ENCODE results near the gene MCCD1. TPM values are rescaled to one million over a fixed set of nuclear protein-coding genes. Genes with fewer than 3 reads are reported as not detected.
A peak's percentile ranks its signal among the peaks of the same experiment; 100 is the strongest.

The MCCD1 gene
- total and polyA plus RNA-seq, 2 of the 13 experiments (the other 11 are each of a cell fraction or from before 2014, with no cell fraction given) = 0.15 TPM; not detected in 1

GRCh38 chr6:31541658-31542521 lies 13.1 kb downstream of the MCCD1 start, which contains the start of gene DDX39B (continued):
- TF ChIP-seq PLSCR1 (CRISPR knock-in tag; IDR thresholded peaks at IDR 0.05; ENCODE audit: borderline replicate concordance) (no peak), ETV5 (CRISPR knock-in tag; IDR thresholded peaks at IDR 0.05; ENCODE audit: borderline replicate concordance) (peak; percentile 94), CREBL2 (CRISPR knock-in tag; IDR thresholded peaks at IDR 0.05; ENCODE audit: borderline replicate concordance) (0 out of 2 replicates have a peak, but pooled peaks have one; percentile 88), ZBTB33 (CRISPR knock-in tag; IDR thresholded peaks at IDR 0.05) (peak; percentile 9; the same call in 1 of the 2 replicates), GZF1 (CRISPR knock-in tag; IDR thresholded peaks at IDR 0.05) (no peak; the same call in 1 of the 2 replicates), SRSF9 (IDR thresholded peaks at IDR 0.05; ENCODE audit: borderline replicate concordance, insufficient read depth, low read depth, low read length, poor library complexity, severe bottlenecking) (no peak), GATA4 (IDR thresholded peaks at IDR 0.05; ENCODE audit: borderline replicate concordance, low read depth) (peak; percentile 50; the same call in 1 of the 2 replicates), ZNF253 (CRISPR knock-in tag; IDR thresholded peaks at IDR 0.05; ENCODE audit: borderline replicate concordance) (no peak; the same call in 1 of the 2 replicates), ZGPAT (CRISPR knock-in tag; IDR thresholded peaks at IDR 0.05) (peak; percentile 84), ZBTB8A (CRISPR knock-in tag; IDR thresholded peaks at IDR 0.05; ENCODE audit: borderline replicate concordance, low read depth) (no peak), ZNF335 (CRISPR knock-in tag; IDR thresholded peaks at IDR 0.05) (peak; percentile 99), ASH2L (IDR thresholded peaks at IDR 0.05; ENCODE audit: insufficient read length, low read depth, low read length) (peak; percentile 93), KDM3A (CRISPR knock-in tag; IDR thresholded peaks at IDR 0.05; ENCODE audit: low read depth) (0 out of 2 replicates have a peak, but pooled peaks have one; percentile 28), KDM4B (CRISPR knock-in tag; IDR thresholded peaks at IDR 0.05) (0 out of 2 replicates have a peak, but pooled peaks have one; percentile 26), HHEX (CRISPR knock-in tag; IDR thresholded peaks at IDR 0.05) (peak; percentile 4), POGZ (CRISPR knock-in tag; IDR thresholded peaks at IDR 0.05) (peak; percentile 67), TBX2 (CRISPR knock-in tag; IDR thresholded peaks at IDR 0.05; ENCODE audit: borderline replicate concordance) (peak; percentile 60), CCDC6 (CRISPR knock-in tag; IDR thresholded peaks at IDR 0.05) (peak; percentile 98), SMAD1 (CRISPR knock-in tag; IDR thresholded peaks at IDR 0.05; ENCODE audit: borderline replicate concordance, low read depth) (peak; percentile 89; the same call in 1 of the 2 replicates), PITX1 (CRISPR knock-in tag; IDR thresholded peaks at IDR 0.05) (peak; percentile 92), MTA3 (CRISPR knock-in tag; IDR thresholded peaks at IDR 0.05) (no peak), ZNF12 (CRISPR knock-in tag; IDR thresholded peaks at IDR 0.05) (peak; percentile 38; the same call in 1 of the 2 replicates)

Measured in HepG2 (cell line).